HG02763 (cell line): ENCODE results near the gene PIF1.

Experiments
- ATAC-seq: cut with Tn5 transposase; IDR thresholded peaks from one replicate; pipeline ENCODE4 v1.9.1; 2021; ENCODE audit warnings: mild to moderate bottlenecking, moderate library complexity; ENCODE audit not compliant: unreplicated experiment

The PIF1 gene, protein sequence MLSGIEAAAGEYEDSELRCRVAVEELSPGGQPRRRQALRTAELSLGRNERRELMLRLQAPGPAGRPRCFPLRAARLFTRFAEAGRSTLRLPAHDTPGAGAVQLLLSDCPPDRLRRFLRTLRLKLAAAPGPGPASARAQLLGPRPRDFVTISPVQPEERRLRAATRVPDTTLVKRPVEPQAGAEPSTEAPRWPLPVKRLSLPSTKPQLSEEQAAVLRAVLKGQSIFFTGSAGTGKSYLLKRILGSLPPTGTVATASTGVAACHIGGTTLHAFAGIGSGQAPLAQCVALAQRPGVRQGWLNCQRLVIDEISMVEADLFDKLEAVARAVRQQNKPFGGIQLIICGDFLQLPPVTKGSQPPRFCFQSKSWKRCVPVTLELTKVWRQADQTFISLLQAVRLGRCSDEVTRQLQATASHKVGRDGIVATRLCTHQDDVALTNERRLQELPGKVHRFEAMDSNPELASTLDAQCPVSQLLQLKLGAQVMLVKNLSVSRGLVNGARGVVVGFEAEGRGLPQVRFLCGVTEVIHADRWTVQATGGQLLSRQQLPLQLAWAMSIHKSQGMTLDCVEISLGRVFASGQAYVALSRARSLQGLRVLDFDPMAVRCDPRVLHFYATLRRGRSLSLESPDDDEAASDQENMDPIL

GRCh38 chr15:64825431-64826294, at the start of gene PIF1:
PIF1 (minus strand) TSS chr15:64825647; CDS start chr15:64824335, 1,312 bp downstream.
- ATAC-seq = peak; percentile 85

DNA sequence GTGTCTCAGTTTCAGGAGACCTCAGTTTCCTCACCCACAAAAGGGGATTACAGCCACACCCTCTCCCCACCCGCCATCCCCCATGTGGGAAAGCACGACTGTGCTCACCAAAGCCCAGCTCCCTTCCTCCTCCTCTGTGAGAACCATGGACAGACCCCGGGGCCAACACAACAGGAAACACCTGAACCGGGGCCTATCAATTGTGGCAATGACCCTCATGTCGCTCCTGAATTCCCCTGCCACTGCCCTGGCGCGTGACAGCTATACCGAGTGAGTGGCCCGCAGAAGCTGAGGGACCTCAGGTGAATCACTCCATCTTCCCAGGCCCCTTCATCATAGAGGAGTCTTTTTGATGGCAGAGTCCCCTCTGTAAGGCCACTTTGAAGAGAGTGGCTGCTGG, 44.9 kb upstream of the PIF1 start:
- ATAC-seq = no peak

DNA sequence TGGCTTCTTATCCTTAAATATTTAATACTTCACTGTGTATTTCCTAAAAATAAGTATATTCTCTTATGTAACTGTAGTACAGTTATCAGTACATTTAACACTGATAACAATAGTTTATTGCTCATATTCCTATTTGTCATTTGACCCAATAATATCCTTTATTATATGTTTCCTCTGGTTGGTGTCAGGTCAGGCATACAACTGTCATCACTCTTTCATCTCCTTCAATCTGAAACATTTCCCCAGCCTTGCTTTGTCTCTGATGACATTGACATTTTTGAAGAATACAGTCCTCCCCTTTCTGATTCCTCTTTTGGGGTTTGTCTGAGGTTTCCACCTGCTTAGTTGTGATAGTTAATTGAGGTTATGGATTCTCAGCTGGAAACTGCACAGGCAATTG, 44.1 kb upstream of the PIF1 start:
- no peak for ATAC-seq

GRCh38 chr15:64865998-64866520, 40.6 kb upstream of the PIF1 start:
- no peak for ATAC-seq

DNA sequence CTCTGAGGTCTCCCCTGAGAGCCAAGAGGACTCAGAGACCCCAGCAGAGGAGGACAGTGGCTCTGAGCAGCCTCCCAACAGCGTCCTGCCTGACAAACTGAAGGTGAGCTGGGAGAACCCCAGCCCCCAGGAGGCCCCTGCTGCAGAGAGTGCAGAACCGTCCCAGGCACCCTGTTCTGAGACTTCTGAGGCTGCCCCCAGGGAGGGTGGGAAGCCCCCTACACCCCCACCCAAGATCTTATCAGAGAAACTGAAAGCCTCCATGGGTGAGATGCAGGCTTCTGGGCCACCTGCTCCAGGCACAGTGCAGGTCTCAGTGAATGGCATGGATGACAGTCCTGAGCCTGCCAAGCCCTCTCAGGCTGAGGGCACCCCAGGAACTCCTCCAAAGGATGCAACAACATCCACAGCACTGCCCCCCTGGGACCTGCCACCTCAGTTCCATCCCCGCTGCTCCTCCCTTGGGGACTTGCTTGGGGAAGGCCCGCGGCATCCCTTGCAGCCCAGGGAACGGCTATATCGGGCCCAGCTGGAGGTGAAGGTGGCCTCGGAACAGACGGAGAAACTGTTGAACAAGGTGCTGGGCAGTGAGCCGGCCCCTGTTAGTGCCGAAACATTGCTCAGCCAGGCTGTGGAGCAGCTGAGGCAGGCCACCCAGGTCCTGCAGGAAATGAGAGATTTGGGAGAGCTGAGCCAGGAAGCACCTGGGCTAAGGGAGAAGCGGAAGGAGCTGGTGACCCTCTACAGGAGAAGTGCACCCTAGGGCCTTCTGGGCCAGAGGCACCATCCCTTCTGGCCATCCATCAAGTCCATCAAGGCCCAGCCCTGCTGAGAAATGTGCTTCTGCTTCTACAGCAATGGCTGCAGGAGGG, 39.9 kb upstream of the PIF1 start:
- no peak for ATAC-seq

DNA sequence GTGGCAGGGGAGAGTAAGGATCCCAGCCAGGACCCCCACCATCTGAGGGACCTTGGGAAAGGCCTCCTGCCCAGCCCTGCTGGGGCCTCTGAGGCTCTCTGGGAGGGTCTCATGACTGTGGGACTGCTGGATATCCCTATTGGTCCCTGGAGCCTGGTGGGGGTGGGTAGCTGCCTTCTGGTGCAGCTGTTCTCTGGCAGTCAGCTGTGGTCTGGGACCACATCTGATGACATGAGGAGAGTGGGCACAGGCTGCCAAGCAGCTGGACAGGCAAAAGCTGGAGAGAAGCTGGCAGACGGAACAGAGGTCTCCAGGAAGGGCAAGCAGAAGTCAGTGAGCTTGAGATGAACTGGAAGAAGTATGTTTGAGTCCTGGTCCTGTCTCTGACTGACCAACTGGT, 38.6 kb upstream of the PIF1 start:
- no peak for ATAC-seq

- no peak for ATAC-seq
Observed at GRCh38 chr15:64862408-64862807, 37.0 kb upstream of the PIF1 start.

DNA sequence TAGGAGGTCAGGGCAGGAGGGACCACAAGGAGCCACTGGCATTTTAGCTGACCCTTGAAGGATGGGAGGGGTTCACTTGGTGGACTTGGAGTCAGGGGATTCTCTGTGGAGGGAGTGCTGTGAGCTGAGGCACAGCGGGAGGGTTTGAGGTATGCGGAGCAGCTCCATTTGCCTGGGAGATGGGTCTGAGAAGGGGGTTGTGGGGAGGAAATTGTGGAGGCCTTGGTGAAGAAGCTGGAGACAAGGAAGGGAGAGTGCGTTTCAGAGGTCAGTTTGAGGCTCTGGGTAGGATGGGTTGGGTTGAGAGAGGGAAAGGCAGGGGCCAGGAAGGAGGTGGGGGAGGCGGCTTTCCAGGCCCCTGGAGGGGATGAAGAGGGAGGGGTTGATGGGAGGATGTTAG, 36.5 kb upstream of the PIF1 start:
- ATAC-seq = no peak

- no peak for ATAC-seq
Observed at GRCh38 chr15:64861331-64861730, 35.9 kb upstream of the PIF1 start.

DNA sequence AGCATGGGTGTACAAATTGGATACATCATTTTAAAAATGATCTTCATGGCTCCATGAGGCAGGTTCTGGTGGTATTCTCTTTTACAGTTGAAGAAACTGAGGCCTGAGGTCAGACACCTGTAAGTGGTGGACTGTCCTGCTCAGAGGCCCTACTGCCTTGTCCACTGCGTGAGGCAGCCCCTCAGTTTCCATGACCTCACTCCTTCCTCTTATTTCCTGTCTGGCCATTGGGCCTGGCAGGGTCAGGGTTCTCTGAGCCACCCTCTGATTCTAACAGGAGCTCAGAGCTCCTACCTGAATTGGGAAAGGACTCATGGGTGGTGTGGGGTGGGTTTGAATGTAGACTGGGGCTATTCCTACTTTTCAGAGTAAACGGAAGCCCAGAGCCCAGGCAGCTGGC, 33.8 kb upstream of the PIF1 start:
- no peak for ATAC-seq

GRCh38 chr15:64858021-64858575, 32.7 kb upstream of the PIF1 start:
- no peak for ATAC-seq

GRCh38 chr15:64857421-64857820, 32.0 kb upstream of the PIF1 start:
- no peak for ATAC-seq

- no peak for ATAC-seq
Observed at GRCh38 chr15:64856429-64857145, 31.1 kb upstream of the PIF1 start.

DNA sequence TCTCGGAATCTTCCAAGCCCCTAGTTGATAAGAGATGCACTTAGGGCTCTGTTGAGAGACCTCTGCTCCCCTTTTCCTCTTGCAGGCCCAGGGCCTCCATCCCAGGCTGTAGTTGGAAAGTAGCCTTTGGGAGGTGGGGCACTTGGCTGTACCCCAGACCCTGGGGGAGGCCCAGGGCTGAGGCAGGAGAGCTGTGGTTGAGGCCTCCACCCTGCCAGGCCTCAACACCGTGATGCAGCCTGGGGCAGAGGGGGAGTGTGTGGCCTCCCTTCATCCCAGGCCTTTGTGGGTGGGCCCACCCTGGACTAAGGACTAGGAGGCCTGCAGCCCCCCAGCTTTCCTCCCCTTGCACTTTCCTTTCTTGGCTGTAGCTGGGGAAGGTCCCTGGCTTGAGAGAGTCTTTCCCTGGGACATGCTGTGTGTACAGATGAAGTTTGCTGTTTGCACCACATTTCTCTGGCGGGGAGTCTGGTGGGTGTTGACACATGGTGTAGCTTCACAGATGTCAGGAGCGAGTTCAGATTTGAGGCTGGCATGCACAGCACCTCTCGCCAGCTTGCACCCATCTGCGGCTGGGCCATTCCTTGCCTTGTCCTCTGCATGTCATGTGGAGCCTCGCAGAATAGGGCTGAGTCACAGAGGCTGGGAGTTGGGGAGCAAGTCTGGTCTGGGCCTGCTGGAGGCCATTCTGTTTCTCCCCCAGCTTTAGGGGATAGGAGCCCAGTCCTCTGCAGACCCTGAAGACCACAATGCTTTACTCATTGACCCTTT, 29.9 kb upstream of the PIF1 start:
- no peak for ATAC-seq

GRCh38 chr15:64854526-64854925, 29.1 kb upstream of the PIF1 start:
- ATAC-seq = no peak

GRCh38 chr15:64854041-64854440, 28.6 kb upstream of the PIF1 start:
- ATAC-seq = no peak

GRCh38 chr15:64851503-64851840, 26.0 kb upstream of the PIF1 start:
- ATAC-seq = no peak

DNA sequence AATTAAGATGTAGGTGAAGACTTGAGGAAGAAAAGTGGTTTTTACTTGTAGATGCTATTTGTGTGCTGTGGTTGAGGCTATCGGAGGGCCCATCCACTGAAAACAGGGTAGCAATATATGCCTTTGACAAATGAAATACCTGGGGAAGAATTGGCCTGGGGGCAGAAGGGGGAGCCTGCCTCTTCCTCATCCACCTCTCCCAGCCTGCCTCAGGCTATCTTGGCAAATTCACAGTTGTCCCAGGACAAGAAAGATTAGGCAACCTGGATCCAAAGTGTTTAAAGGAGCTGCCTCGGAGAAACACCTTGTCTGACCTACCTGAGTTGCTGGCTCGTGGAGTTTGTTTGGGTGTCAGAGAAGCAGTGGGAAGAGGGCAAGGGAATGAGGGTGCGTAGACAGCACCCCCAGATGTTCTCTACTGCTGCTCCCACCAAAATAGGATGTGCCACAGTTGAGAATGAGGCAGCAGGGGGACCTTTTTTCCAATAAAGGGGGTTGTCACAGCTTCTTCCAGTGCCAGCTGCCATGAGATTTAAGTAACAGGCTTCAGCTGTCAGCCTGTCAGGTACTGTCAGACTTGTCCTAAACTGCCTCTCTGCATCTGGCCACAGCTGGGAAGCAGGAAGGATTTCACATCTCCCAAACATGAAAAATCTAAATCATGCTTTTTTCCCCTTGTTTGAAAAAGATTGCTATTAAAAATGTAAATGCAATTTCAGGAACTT, 25.5 kb upstream of the PIF1 start:
- ATAC-seq = no peak
